ENCODE results near the gene ROBO1. TPM values are rescaled to one million over a fixed set of nuclear protein-coding genes. Genes with fewer than 3 reads are reported as not detected.

ROBO1 gene
- total and polyA plus RNA-seq, 2 of the 8 experiments (the other 6 are each of a cell fraction or from before 2014, with no cell fraction given): 51.4 to 91.0 TPM

GRCh38 chr3:79685108-79685507 lies 82.7 kb downstream of the ROBO1 start:
- no peak for FAIRE-seq
- CTCF ChIA-PET (ENCODE audit: partially characterized antibody): interaction anchor here (0.6 kb wide), 1 partner anchor 765 kb away, joined by 3 read pairs; no protein-coding TSS in a partner anchor
- TF ChIP-seq CTBP2 (IDR thresholded peaks at IDR 0.05; ENCODE audit: borderline replicate concordance, insufficient read depth, insufficient read length, low read length) (no peak), ZNF274 (IDR thresholded peaks at IDR 0.05; ENCODE audit: borderline replicate concordance, extremely low read depth, low read length) (no peak), SRF (IDR thresholded peaks at IDR 0.05; ENCODE audit: low read depth, low read length) (no peak), FOSL1 (IDR thresholded peaks at IDR 0.05; ENCODE audit: insufficient read depth, low read depth, low read length) (no peak), SAP30 (IDR thresholded peaks at IDR 0.05; ENCODE audit: insufficient read depth, insufficient replicate concordance, low read length) (no peak)

More at GRCh38 chr3:79685108-79685507, 82.7 kb downstream of the ROBO1 start:
- Histone ChIP-seq H2BK5ac (ENCODE audit: low read depth, low read length) (no peak overlapping the region), H3K4me1 (replicated peaks in 1 of 4; ENCODE audit: control insufficient read depth in 3 of 4, insufficient read depth in 4 of 4, low read length in 3 of 4) (no peaks in the 10 kb centered on the region), H2BK20ac (ENCODE audit: low read length) (no peak overlapping the region), H2BK12ac (ENCODE audit: low read depth, low read length) (no peak overlapping the region), H3K4me2 (ENCODE audit: insufficient read depth in 1 of 2, low read depth in 2 of 2, low read length in 2 of 2) (no peak overlapping the region), H3K9me3 (ENCODE audit: insufficient read depth in 2 of 2, low read depth in 1 of 2, low read length in 1 of 2) (no peaks in the 10 kb centered on the region), H3K23ac (ENCODE audit: insufficient read length) (no peak overlapping the region), H2BK120ac (replicated peaks; ENCODE audit: low read depth, low read length) (no peak overlapping the region), H4K8ac (ENCODE audit: extremely low read depth, insufficient read depth, low read length) (no peak overlapping the region), H3K79me2 (ENCODE audit: control insufficient read depth in 1 of 2, insufficient read depth in 2 of 2, low read length in 2 of 2) (no peaks in the 10 kb centered on the region), H3K4ac (replicated peaks; ENCODE audit: insufficient read length, low read depth, low read length) (no peak overlapping the region), H3K23me2 (ENCODE audit: low read depth, low read length) (no peaks in the 10 kb centered on the region), H4K91ac (replicated peaks; ENCODE audit: insufficient read length, low read length) (no peak overlapping the region), H3K56ac (replicated peaks; ENCODE audit: insufficient read length, low read depth, low read length) (no peak overlapping the region), H2BK15ac (ENCODE audit: low read length) (no peak overlapping the region), H3K9ac (replicated peaks in 1 of 4; ENCODE audit: extremely low read depth in 1 of 4, low read depth in 3 of 4, low read length in 3 of 4) (no peak overlapping the region), H3K4me3 (ENCODE audit: extremely low read depth in 1 of 4, insufficient read depth in 2 of 4, low read depth in 3 of 4, low read length in 4 of 4) (no peak overlapping the region), H3K27ac (ENCODE audit: low read depth, low read length) (no peak overlapping the region), H3K18ac (ENCODE audit: extremely low read depth, low read length) (no peak overlapping the region), H3K36me3 (ENCODE audit: control insufficient read depth in 2 of 4, insufficient read depth in 4 of 4, low read length in 3 of 4) (no peaks in the 10 kb centered on the region), H2AK5ac (ENCODE audit: low read depth, low read length) (no peak overlapping the region), H2AFZ (ENCODE audit: low read length) (no peak overlapping the region), H4K5ac (ENCODE audit: insufficient read length, low read depth, low read length) (no peak overlapping the region), H3K27me3 (replicated peaks in 1 of 4; ENCODE audit: control insufficient read depth in 3 of 4, extremely low read depth in 1 of 4, insufficient read depth in 3 of 4, low read length in 3 of 4) (no peaks in the 10 kb centered on the region), H4K20me1 (replicated peaks in 1 of 2; ENCODE audit: control insufficient read depth in 1 of 2, insufficient read depth in 2 of 2, low read length in 2 of 2) (no peaks in the 10 kb centered on the region), H3K14ac (ENCODE audit: insufficient read length) (no peak overlapping the region), H3K79me1 (ENCODE audit: low read depth, low read length) (no peaks in the 10 kb centered on the region)
- POLR2A ChIA-PET (ENCODE audit: partially characterized antibody): interaction anchor here (0.7 kb wide), 1 partner anchor 27 kb away, joined by 3 read pairs; no protein-coding TSS in a partner anchor
- no peak for DNase-seq (ENCODE audit: low read depth in 1 of 2, low spot score in 2 of 2)
